Retinal pigment epithelial cell (primary cell): ENCODE results near the gene PCTP.

ENCODE experiments used
- DNase-seq: peaks from one replicate; pipeline ENCODE4 v3.0.0-alpha.2; 2010; ENCODE audit warnings: low read depth
- H3K4me3 ChIP-seq: 2 replicates; pipeline ENCODE4 v1.5.1; 2011; ENCODE audit warnings: mild to moderate bottlenecking, low read length, control low read depth, moderate library complexity
- CTCF ChIP-seq: conservative IDR thresholded peaks from 2 replicates; pipeline ENCODE4 v1.5.1; 2011; ENCODE audit warnings: low read depth, low read length, control low read depth, inconsistent platforms

The PCTP gene

GRCh38 chr17:55750750-55751657 lies at the start of gene PCTP:
Gene PCTP (plus strand): TSS chr17:55751051. CDS start chr17:55751104, 53 bp downstream.
- DNase-seq = peak; percentile 52
- peak within 1 kb of the TSS; percentile 86 for H3K4me3 ChIP-seq
- peak; percentile 50 for TF ChIP-seq CTCF

GRCh38 chr17:55702150-55702549 lies 48.7 kb upstream of the PCTP start:
- no peak for DNase-seq
- H3K4me3 ChIP-seq = no peak overlapping the region
- no peak for TF ChIP-seq CTCF

GRCh38 chr17:55704401-55704800 lies 46.5 kb upstream of the PCTP start:
- no peak for DNase-seq
- no peak overlapping the region for H3K4me3 ChIP-seq
- no peak for TF ChIP-seq CTCF

- TF ChIP-seq CTCF = no peak
- no peak overlapping the region for H3K4me3 ChIP-seq
- no peak for DNase-seq
These were observed 45.0 kb upstream of the PCTP start for GRCh38 chr17:55705847-55706246.

GRCh38 chr17:55706808-55707773 lies 43.8 kb upstream of the PCTP start:
- peak overlapping the region; percentile 4 for H3K4me3 ChIP-seq
- TF ChIP-seq CTCF = no peak
- no peak for DNase-seq

- no peak overlapping the region for H3K4me3 ChIP-seq
- no peak for TF ChIP-seq CTCF
- DNase-seq = no peak
These were observed 42.5 kb upstream of the PCTP start for GRCh38 chr17:55708175-55708974.
